Activated gamma-delta T cell (primary cell): Measurements from ENCODE around the gene WIPF1.

Experiments
- DNase-seq: peaks from one replicate; lab custom pipeline; 2025; lab: John Stamatoyannopoulos, UW

The WIPF1 gene

DNA sequence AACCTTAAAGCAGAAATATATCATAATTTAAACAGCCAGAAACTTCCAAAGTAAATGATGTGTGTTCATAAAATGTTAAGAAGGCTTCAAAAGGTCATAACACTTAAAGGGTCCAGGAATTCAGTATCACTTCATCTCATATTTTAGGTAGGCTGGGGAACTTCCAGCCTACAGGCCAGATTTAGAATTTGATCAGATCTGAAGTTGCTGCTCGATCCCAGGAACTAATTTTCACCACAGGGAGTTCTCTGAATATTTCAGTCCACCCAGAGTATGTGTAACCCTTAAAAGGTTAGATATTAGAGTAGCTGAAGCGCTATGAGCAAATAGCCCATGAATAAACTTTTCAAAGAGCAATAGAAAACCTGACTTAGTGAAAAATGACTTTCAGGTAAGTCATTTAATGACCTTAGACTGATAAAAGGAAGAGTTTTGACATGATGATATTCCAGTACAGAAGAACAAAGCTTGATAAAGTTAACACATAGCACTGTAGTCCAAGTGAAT is 1.7 kb downstream of the WIPF1 start:
- no peak for DNase-seq

DNA sequence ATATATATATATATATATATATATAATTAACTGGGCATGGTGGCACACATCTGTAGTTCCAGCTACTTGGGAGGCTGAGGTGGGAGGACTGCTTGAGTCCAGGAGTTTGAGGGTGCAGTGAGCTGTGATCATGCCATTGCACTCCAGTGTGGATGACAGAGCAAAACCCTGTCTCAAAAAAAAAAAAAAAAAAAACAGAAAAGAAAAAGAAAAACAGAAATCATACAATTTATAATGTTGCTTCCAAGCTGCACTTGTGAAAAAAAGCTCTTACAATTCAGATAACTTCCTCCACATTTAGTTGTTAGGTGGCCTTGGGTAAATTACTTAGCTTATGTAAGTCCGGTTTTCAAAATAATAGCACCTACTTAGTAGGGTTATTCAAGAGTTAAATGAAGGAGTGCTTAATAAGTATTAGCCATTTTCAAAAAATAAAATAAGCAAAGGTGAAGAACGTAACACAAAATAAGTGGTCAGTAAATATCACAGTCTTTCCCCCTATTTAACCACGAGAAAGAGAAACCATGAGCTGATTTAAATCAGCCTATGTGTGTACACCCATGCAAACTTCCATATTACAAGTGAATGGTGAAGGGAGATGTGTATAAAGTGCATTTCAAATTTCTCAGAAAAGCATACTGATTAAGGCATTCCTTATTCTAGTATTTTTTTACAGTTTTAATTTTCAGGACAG is 2.3 kb downstream of the WIPF1 start:
- no peak for DNase-seq

DNA sequence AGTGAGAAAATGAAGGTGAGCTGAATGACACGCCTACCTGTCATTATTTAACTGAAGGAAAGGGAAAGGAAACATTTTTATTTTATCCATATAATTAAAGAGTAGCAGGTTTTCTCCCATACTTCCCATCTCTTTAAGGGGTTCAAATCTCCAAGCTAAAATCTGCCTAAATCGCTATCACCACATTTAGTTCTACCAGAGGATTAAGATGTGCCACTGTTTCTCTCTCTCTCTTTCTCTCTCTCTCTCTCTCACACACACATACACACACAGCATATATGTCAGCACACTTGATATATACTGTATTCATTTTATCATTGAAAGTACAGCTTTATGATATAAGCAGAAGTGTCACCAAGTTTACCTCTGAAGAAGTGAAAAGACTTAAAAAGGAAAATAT is 3.1 kb downstream of the WIPF1 start:
- DNase-seq: no peak

DNA sequence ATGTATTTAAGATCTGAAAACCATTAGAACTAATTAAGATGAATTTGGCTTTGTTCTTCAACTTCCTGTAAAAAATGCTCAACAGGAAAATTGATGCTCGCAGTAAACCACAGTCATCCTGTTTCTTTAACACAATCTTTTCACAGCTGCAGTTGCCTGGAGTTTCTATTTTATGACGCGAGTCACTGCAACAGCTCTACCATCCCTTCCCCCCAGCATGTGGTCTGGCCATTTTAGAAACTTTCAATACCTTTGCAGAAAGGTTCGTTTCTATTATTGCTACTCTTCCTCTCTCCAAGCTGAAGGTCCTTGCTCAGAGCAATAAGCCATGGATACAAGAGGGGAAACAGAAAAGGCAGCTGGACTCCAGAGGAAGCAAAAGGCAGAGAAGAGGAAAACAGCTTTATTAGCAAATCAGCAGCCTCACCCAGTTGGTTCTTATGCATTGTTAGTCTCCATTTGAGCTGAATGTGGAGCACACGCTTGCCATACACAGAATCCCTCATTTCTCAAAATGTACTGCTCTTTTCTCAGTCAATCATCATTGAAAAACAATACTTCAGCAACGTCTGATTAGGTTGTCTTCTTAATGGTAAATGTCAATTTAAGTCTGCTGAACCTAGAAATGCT is 3.9 kb downstream of the WIPF1 start:
- DNase-seq: no peak

DNA sequence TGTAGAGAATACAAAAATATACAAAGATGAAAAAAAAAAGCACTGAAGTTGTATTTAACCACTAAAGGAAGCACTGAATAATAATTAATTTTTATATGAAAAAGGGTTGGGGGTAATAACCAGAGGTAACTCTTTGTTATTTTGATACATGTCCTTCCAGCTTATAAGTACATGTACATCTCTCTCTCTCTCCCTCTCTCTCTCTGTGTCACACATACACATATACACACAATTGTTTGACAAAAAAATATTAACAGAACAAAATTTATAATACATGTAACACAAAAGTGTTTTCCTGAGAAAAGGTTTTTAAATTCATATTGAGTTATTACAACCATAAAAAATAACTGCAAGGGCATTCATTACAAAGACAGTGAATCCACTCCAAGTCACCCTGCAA is 4.6 kb downstream of the WIPF1 start:
- no peak for DNase-seq

DNA sequence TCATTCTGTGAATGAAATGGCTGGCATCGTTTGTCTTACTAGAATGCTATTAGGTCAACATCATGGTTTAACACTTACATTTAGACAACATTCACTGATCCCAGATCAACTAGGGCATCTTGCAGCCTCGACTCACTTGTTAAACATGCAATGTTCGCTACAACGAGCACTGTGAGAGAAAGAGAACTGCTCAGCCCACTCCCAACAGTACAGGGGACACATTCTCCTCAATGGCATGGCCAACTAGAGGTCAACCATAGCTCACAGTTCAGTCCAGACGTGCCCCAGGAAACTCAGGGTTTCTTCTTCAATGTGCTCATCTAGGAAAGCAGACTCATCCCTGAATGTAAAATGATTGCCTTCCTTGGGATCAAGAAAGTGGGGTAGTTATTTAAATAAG is 5.9 kb downstream of the WIPF1 start:
- no peak for DNase-seq

DNA sequence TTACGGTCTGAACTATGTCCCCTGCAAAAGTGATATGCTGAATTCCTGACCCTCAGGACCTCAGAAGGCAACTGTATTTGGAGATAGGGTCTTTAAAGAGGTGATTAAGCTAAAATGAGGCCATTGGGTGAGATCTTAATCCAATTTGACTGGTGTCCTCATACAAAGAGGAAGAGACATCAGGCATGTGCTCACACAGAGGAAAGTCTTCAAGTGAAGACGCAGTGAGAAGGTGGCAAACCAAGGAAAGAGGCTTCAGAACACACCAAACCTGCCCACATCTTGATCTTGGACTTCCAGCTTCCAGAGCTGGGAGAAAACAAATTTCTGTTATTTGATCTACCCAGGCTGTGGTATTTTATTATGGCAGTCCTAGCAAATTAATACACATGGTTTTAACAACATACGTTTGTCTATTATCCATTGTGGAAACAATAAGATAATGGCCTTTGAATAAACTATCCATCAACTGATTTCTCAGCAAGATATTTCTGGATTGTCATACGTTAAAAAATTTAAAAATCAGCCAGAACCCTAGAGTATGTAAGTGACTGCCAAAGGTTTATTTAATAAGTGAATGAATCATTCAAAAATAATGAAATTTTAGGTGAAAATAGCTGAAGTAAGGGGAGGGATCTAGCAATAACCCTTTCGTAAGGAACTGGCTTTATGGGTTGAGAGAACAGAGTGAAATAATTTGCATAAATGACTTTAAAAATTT is 6.5 kb downstream of the WIPF1 start:
- no peak for DNase-seq

DNA sequence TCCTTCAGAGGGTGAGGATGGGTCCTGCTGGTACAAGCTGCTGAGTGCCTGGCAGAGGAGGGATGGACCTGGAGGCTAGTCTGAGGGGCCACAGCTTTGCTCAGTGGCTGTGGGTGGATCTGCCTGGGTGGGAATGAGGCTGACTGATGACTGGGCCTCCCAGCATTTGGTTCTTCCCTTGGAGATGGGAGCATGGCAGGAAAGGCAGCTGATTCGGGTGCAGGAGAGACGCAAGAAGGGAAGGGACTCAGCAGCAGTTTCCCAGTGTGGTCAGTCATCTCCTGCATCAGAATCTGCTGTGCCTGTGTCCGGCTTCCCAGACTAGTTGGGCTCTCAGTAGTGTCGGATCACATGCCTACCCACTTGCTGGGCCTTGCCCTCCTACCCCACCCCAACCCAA is 7.3 kb downstream of the WIPF1 start:
- no peak for DNase-seq

DNA sequence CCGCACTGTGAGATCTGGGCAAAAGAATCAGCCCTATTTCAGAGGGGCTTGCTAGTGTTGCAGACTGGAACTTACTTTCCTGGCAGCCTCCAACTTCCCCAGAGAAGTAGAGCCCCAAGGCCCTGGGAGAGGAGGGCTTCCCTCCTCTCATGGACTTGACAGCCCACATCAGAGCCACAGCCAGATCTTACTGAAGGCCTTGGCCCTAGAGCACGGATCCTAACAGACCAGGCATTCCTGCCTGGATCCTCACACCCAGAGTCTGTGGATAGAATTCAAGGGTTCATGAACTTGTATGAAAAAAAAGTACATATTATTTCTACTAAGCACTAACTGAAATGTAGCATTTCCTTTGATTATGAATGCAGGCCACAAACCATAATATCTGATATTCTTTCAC is 8.3 kb downstream of the WIPF1 start:
- DNase-seq: no peak

DNA sequence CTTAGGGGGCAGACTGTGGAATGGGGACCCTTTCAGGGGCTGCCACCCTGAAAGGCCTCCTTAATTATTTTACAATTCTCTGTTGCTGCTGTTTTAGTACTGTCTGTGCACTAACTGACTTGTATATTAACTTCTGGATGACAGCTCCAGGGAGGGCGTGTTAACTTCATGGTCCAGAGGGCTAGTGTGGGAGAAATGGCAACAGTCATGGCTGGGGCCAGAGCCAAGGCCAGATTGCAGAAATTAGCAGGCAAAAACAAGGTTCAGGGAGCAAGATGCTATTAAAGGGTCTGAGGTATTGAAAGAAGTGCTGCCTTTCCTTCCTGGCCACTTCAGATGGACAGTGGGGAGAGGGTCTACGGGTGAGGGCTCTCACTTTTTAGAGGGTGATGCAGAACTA is 9.1 kb downstream of the WIPF1 start:
- no peak for DNase-seq

DNA sequence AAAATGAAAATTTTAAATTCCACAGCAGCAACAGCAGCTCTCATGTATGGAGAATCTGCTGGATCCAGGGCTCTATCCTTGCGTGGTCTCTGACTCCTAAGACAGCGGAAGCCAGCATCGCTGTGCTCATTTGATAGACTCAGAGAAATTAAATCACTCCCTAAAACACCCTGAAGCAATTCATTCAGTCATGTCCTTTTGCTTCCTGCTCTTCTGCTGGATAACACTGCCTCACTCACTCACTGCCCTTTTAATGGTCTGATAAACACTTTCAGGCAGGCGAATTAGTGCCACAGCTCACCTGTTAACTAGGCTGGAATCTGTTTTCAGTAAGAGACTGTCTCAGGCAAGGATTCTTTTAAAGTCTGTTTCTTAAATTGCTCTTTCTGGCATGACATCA is 10.0 kb downstream of the WIPF1 start:
- DNase-seq: no peak

DNA sequence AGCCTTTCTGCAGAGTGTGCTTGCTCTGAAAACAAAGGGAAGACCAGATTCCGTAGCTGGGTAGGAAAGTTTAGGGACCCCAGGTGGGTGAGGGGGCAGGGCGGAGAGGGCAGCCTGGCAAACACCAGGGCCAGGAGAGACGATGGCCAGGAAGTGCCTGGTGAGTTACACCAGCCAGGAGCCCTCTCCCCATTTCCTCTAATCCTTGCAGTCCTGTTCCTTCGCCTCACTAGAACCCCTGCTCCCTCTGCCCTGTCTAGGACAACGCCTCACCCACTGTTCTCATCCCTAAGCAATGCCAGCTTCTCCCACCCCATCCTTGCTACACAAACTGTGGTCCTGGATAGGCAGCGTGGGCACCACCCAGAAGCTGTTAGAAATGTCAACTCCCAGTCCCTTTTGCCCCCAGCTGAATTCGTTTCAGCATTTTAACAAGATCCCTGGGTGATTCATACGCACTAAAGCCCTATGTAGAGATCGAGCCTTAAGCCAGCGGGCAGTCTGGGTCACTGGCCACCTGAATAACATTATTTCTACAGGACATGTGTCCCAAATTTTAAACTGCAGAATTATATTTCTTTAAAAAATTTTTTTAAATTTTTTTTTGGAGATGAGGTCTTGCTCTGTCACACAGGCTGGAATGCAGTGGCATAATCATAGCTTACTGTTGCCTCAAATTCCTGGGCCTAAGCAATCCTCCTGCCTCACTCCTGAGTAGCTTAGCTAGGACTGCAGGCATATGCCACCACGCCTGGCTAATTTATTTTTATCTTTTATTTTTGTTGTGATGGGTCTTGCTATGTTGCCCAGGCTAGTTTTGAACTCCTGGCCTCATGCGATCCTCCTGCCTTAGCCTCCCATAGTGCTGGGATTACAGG is 10.9 kb downstream of the WIPF1 start:
- DNase-seq: no peak

DNA sequence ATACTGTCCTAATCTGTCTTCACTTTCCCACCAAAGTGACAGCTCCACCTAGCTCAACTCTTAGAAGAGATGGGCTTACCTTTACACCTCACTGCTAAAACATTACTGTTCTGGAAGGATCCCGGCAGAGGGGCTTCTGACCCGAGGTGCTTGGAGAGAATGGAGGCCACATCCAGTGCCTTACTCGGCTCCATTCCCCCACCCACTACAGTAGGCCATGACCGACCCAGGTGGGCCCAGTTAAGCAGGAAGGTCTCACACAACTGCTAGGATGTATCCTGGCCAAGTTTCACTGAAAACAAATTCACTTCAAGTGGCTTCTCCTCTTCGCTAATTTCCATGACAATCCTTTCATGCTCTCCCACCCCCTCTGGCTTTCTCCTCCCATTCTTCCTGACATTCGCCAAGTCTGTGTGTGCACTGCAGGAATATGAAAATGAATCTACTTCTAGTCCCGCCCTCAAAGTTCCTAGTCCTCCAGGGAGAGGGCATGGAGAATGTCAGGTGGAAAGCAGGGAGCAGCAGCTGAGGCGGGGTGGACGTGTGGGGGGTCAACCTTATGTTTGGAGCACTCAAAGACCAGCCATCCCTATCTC is 11.8 kb downstream of the WIPF1 start:
- no peak for DNase-seq

DNA sequence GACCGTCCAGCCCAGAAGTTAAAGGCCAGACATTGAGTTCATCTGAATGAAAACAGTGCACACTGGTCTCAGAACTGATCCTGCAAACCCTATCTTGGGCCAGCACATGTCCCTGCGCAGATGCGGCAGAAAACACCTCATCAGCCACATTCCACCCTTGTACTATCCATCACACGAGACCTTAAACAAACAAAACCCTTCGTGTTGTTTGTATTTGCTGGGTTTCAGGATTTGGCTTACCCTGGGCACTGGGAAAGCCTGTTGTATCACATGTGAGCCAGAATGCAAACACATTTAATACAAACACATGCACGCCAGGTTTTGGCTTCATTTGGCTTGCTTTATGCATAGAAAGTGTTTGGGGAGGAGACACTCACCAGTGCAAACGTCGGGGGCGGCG is 12.5 kb downstream of the WIPF1 start:
- no peak for DNase-seq

DNA sequence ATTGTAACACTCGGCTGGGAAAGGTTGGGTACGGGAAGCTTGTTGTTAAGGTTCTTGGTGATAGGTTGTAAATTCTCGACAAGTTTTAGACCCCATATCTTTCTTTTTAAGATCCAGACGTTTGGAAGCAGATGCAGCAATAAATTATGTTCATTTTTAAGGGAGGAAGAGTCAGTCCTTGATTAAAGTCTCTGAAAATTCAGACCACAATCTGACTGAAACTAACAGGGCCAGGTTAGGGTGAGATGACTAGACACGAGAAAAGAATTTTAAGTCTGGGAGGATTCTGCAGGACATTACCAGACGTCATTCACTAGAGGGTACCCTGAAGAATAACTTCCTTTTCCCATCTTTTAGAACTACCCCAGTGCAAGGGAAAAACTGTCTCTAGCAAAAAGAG is 16.1 kb downstream of the WIPF1 start:
- no peak for DNase-seq

DNA sequence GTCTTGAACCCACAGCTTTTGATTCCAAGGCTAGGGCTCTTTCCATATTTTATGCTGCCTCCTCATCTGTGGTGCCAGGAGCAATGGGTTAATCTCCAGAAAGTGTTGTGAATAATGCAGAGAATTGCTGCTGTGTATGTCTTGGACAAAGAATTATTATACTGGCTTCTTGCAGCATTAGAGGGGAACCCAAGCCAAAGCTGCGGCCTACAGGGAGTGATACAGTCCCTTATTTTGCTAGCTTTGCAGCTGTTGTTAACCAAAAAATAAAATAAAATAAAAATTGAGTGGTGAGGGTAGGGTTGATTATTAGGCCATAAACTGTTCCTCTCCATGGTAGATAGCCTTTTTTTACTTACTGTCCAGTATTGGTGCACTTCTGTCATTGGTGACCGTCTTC is 16.7 kb downstream of the WIPF1 start:
- DNase-seq: no peak

DNA sequence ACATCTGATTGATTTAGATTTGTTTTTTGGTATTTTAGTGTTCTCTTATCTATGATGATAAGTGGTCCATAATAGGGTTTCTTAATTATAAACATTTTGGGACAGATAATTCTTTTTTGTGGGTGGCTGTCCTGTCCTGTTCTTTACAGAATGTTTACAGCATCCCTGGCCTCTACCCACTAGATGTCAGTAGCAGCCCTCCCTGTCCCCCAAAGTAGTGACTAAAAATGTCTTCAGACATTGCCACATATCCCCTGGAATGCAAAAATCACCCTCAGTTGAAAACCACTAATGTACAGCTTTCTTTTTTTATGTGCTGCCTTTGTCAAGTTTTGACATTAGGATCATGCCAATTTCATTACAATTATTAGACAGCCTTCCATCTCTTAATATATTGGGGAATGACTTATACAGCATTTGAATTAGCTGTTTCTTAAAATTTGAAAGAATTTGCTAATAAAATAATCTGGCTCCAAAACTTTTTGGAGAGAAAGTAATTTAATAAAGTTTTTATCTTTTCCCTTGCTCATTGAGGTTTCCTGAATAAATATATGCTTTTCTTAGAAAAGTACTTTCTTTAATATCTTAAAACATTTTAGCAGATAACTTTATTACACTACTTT is 19.5 kb downstream of the WIPF1 start:
- DNase-seq: no peak

DNA sequence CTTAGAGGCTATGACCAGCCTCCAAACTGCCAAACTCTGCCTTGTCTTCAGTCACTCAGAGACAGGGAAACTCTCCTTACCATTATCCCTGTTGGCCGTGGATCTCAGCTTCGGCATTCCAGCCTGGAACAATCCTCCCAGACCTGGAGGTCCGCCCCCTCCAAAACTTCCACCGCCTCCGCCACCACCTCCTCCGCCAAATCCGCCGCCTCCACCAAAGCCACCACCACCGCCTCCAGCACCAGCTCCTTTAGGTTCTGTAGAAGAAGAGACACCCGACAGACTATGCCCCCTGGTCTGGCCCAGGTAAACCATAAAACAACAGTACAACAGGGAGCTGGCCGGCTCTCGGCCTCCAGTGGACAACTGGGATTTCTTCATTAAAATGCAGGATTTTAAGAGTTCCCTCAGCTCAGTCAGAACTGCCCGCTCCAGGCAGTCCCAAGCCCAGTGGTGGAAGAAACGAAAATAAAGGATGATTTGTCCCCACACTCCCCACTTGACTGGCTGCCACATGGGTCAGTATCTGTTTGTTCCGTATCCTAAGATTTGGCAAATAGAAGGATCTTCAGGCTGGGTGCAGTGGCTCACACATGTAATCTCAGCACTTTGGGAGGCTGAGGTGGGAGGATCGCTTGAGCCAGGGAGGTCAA is 22.4 kb downstream of the WIPF1 start:
- DNase-seq: no peak

DNA sequence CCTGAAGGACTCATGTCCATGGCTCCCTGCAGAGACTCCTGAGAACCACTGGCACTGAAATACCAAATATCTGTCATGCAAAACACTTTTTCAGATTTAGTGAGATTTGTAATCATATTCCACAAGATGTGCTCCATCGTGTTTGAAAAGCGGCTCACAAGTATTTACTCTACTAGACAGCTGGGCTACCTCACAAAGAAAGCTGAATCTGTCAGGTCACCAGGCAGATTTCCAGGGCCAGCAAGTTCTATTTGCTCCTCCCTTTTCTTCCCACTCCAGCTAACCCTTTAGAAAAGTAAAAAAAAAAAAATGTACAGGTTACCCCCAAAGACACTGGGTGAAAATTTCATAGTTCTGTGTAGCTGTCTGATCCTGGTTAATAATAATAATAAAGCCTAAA is 22.9 kb downstream of the WIPF1 start:
- no peak for DNase-seq

DNA sequence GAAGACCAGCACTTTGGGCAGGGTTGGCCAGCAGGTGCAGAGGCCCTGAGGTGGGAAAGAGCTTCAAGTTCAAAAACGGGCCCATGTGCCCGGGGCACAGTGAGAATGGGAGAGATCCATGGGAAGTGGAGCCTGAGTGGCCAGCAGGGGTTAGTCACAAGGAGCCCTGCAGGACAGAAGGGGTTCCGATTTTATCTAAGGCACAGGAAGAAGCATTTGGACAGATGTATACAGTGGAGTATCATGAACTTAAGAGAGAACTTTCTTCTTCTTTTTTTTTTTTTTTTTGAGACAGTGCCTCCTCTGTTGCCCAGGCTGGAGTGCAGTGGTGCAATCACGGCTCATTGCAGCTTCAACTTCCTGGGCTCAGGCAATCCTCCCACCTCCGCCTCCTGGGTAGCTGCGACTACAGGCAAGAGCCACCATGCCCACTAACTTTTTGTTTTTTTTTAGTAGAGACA is 24.0 kb downstream of the WIPF1 start:
- DNase-seq: no peak

DNA sequence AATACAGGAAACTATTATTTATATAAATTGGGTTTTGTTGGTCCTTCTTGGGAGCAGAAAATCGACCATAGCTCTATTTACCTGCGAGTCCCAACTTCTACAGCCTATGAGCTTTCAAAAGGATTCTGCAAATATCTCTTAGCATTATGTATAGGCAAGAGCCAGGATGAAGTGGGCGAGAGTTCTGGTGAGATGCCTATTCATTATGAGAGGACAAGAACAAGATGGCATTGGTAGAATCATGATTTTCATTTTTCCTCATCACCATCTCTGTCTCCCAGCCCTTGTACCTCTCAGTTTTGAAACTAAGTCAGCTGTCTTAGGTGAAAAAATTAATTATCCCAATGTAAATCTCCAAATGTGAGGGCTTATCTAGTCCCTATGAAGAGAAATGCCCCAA is 25.0 kb downstream of the WIPF1 start:
- no peak for DNase-seq
